Uterus (tissue), 2 donors: ENCODE results near the gene ZNF20.

Experiments used
- POLR2A ChIP-seq, 2 donors: fragments of 450-650 bp; IDR thresholded peaks; one replicate each; pipeline ENCODE4 v1.6.1; 2016; ENCODE audit warnings: antibody characterized with exemption in 2 of 2, mild to moderate bottlenecking in 1 of 2, moderate library complexity in 1 of 2
- TF ChIP-seq, protein P1 (sequence below), 4 experiments: fragments of 200-600 bp in 2 of 4; fragments of 450-650 bp in 2 of 4; sonication (generic) in 2 of 4; IDR thresholded peaks; one replicate each; pipeline ENCODE4 v1.5.1; 2016 to 2019; ENCODE audit warnings: antibody characterized with exemption in 4 of 4, mild to moderate bottlenecking in 2 of 4, moderate library complexity in 1 of 4

DNA sequence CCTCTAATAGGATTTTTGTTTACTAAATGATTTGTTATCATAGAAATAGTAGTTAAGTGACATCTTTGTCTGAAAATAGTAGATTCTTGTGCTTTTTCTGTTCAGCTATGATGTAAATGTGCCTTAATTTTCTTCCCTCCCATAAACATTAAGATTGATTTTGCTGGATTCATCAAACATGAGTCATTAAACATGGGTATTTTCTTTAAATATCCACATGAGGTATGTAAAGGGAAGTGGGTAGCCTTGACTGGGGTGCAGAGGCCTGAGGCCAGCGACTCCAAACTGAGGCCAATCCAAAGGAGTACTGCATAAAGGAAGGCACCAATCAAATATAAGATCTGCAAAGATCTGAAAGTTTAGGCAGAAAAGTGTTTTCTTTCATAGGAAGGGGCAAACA lies 26.5 kb upstream of the ZNF20 start:
- TF ChIP-seq, protein P1, sequence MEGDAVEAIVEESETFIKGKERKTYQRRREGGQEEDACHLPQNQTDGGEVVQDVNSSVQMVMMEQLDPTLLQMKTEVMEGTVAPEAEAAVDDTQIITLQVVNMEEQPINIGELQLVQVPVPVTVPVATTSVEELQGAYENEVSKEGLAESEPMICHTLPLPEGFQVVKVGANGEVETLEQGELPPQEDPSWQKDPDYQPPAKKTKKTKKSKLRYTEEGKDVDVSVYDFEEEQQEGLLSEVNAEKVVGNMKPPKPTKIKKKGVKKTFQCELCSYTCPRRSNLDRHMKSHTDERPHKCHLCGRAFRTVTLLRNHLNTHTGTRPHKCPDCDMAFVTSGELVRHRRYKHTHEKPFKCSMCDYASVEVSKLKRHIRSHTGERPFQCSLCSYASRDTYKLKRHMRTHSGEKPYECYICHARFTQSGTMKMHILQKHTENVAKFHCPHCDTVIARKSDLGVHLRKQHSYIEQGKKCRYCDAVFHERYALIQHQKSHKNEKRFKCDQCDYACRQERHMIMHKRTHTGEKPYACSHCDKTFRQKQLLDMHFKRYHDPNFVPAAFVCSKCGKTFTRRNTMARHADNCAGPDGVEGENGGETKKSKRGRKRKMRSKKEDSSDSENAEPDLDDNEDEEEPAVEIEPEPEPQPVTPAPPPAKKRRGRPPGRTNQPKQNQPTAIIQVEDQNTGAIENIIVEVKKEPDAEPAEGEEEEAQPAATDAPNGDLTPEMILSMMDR (IDR thresholded peaks at IDR 0.05), result no peak
- no peak for TF ChIP-seq POLR2A (IDR thresholded peaks at IDR 0.05)
